Right renal cortex interstitium (tissue), 3 donors: ENCODE data around the gene EPHB6. TPM values are rescaled to one million over a fixed set of nuclear protein-coding genes. Genes with fewer than 3 reads are reported as not detected.

Source experiments
- DNase-seq, 3 donors: peaks; one replicate each; pipeline ENCODE4 v3.0.0-alpha.2; 2013; ENCODE audit warnings: low read depth in 3 of 3, low spot score in 2 of 3
- polyA plus RNA-seq, 3 donors: library from polyadenylated mRNA; unstranded; fragments of 120-200 nt; gene quantifications; one replicate each; pipeline ENCODE4 v1.2.1, GENCODE V29; 2013; ENCODE audit not compliant: insufficient read length in 3 of 3

The EPHB6 gene
- polyA plus RNA-seq, 3 donors: 16.6 to 21.0 (median 19.1) TPM

- no peak for DNase-seq
Observed at GRCh38 chr7:142863891-142864685, 9.2 kb downstream of the EPHB6 start.

DNA sequence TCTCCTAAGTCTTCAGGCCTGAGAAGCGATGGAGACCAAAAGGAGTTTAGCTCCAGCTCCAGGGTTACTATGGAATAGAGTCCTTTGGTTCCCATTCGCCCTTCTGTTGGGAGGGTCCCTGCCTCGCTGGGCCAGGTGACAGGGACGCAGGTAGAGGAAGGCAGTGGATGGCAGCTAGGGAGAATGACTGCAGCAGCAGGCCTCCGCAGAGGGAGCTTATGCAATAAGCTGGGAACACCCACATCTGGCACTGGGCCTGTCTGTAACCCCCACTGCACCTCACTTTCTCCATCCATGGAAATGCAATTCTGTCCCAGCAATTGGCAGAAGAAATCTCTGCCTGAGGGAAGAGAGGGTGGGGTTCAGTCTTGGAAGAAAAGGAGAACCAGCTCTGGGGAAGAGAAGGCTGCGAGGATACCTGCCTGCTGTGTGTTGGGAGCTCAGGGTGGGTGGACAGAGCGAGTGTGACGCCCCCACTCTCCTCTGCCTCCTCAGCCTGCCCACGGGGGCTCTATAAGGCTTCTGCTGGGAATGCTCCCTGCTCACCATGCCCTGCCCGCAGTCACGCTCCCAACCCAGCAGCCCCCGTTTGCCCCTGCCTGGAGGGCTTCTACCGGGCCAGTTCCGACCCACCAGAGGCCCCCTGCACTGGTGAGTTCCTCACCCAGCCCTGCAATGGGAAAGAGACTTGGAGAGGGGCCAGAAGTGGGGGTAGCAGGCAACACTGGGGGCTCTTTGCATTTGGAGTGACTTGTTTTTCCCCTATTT is 10.3 kb downstream of the EPHB6 start:
- no peak for DNase-seq

DNA sequence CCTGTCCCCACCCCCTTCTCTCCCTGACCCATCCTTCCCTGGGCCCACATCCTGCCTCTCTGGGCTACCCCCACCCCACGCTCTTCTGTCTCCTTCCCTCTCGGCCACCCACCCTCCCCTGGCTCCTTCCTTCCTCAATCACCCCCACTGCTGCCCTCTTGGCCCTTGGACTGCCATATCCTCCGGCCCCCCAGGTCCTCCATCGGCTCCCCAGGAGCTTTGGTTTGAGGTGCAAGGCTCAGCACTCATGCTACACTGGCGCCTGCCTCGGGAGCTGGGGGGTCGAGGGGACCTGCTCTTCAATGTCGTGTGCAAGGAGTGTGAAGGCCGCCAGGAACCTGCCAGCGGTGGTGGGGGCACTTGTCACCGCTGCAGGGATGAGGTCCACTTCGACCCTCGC is 10.9 kb downstream of the EPHB6 start:
- no peak for DNase-seq

DNA sequence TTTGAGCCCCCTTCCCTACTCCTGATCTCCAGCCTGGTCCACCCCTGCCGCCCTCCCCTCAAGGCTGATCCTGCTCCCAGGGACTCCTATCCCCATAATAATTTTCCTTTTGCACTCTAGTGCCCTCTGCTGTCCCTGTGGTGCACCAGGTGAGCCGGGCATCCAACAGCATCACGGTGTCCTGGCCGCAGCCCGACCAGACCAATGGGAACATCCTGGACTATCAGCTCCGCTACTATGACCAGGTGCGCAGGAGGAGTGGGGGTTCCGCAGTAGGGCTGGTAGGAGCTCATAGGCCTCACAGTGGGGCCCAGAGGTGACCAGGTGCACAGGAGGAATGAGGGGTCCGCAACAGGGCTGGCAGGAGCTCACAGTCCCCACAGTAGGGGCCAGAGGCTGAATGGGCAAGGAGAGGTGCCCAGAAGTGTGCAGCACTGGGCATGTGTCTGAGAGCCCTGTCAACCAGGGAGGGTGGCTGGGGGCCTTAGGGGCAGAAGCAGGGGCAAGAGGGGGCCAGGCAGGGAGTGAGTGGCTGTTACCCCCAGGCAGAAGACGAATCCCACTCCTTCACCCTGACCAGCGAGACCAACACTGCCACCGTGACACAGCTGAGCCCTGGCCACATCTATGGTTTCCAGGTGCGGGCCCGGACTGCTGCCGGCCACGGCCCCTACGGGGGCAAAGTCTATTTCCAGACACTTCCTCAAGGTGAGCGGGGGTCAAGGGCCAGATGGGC is 11.7 kb downstream of the EPHB6 start:
- DNase-seq: no peak

DNA sequence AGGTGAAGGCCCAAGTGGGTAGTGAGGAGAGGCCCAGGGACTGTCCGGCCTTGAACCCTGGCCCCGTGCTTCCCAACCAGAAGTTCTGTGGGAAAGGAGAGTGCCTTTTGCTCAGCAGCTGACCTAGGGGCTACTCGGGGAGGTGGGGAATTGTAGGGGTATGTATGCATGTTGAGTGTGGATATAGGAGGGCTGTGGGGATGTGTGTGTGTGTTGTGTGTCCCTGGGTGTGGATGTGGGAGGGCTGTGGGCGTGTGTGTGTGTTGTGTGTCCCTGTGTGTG is 12.2 kb downstream of the EPHB6 start:
- DNase-seq: no peak

GRCh38 chr7:142867398-142868187 is 12.7 kb downstream of the EPHB6 start:
- no peak for DNase-seq

DNA sequence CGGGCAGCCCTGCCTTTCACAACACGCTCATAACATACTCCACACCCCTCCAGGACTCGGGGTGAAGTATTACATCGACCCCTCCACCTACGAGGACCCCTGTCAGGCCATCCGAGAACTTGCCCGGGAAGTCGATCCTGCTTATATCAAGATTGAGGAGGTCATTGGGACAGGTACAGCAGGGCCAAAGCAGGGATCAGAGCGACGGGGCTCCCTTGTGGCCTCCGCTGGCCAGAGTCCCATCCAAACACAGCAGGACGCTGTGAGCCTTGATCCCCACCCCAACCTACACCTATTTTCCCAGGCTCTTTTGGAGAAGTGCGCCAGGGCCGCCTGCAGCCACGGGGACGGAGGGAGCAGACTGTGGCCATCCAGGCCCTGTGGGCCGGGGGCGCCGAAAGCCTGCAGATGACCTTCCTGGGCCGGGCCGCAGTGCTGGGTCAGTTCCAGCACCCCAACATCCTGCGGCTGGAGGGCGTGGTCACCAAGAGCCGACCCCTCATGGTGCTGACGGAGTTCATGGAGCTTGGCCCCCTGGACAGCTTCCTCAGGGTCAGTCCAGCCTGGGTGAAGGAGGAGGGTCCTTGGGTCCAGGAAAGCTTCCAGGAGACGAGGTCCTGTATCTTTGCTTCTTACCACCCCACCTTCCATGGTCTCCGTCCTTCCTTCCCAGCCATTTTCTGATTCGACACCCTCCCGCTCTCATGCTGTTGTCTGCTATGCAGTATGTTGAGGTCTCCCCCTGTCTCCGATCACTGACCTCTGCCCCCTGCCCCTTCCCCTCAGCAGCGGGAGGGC is 13.5 kb downstream of the EPHB6 start:
- DNase-seq: no peak

DNA sequence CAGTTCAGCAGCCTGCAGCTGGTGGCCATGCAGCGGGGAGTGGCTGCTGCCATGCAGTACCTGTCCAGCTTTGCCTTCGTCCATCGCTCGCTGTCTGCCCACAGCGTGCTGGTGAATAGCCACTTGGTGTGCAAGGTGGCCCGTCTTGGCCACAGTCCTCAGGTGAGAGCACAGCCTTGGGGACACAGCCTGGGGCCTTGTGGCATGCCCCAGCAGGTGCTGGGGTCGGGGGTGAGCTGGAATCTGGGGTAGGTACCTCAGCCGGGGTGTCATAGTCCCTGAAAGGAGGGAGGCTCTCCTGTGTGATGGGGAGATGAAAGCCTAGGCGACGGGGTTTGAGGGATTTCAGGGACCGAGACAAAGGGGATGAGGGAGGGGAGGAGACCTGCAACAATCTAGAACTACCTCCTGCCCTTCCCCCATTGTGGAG is 14.1 kb downstream of the EPHB6 start:
- no peak for DNase-seq

GRCh38 chr7:142869434-142869833 is 14.6 kb downstream of the EPHB6 start:
- DNase-seq: no peak

GRCh38 chr7:142870147-142870559 is 15.3 kb downstream of the EPHB6 start:
- DNase-seq: no peak

DNA sequence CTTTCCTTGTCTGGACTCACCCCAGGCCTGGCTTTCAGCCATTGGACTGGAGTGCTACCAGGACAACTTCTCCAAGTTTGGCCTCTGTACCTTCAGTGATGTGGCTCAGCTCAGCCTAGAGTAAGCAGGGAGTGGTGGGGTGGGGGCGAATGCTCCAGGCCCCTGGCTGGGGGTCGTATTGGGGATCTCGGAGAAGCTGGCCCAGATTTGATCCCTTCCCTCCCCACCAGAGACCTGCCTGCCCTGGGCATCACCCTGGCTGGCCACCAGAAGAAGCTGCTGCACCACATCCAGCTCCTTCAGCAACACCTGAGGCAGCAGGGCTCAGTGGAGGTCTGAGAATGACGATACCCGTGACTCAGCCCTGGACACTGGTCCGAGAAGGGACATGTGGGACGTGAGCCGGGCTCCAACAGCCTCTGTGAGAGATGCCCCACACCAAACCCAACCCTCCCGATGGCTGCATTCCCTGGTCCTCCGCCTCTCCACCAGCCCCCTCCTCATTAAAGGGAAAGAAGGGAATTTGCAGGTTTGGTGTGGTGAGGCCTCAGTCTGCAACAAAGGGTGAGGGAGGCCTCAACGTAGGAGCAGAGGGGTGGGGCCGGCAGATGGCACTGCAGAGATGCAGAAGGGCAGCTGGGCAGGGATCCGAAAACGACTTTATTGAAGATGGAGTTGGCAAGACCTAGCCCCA is 15.8 kb downstream of the EPHB6 start:
- DNase-seq: no peak

DNA sequence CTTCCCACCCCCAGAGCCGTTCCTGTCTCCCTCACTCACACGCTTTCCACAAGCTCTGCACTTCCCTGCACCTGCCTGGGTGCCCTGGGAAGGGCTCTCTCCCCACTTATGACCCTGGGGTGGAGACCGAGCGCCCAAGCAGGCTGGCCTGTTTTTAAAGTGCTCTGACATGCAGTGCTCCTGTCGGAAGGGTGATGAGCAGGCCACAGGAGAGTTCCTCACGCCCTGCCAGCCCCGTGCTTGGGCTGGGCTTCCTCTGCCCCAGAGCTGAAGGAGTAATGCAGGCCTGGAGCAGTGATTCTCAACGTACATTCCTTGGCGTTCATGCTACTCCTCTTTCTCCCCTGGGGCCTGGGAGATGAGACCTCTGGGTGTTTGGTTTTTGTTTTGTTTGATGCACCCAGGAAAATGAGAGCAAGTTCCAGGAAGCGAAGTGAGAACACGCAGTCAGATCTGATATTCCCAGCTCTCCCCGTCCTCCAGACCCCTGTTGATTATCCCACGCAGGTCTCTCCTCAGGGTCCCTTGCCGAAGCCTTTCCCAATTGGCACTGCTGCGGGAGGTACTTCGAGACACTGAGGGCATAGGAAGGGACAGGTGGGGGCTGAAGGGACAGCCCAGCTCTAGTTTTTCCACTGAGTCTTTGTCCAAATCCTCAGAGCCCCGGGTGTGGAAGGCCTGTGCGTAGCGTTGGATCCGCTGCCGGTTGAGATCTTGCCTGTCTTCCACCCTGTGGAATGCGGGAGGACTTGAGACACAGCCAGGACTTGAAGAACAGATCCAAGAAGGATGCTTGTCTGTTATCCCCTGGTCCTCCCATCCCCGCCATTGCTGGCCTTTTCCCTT is 16.6 kb downstream of the EPHB6 start:
- DNase-seq: no peak

DNA sequence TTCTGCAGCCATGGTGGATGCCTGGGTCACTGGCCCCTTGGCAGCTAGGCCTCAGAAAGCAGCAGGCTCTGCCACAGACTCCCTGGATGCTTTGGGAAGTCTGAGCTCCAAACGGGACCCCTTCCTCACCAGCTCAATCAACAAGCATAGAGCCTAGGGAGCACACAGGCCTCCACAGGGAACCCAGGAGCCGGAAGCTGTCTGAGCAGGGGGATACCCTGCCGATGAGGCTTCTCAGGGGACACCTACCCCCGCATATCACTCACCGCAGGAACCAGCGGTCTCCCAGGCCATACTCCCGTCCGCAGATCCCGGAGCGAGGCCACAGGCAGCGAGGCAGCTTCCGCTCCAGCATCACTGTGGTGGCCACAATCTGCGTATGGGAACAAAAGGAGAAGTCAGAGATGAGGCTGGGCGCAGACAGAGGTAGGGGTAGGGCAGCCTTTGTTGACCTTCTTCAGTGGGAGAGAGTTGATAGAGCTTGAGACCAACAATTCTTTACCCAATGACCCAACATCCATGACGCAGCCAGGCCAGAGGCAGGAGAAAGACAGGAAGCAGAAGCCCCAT is 17.3 kb downstream of the EPHB6 start:
- DNase-seq: no peak

DNA sequence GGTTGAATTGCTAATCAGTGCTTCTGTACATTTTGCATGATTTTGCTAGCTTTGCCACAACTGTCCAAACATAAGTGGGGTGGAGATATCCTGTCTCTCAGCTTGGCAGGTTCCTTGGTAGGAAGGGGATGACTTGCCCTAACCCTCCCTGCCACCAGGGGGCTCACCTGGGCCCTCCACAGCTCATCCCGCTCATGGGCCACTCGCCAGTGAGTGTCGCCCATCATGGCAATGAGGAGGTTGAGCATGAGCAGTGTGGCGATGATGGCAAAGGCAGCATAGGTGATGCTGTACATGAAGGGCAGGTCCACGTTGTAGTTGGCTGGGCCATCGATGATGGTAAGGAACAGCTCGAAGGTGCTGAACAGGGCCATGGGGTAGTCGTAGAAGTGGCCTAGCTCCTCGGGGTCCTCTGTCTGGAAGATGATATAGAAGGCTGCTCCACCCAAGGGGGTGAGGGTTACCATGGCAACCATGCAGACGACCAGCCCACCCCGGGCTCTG is 18.5 kb downstream of the EPHB6 start:
- DNase-seq: no peak

- DNase-seq: no peak
Observed at GRCh38 chr7:142873871-142874270, 19.0 kb downstream of the EPHB6 start.

GRCh38 chr7:142874409-142874808 is 19.5 kb downstream of the EPHB6 start:
- DNase-seq: no peak

DNA sequence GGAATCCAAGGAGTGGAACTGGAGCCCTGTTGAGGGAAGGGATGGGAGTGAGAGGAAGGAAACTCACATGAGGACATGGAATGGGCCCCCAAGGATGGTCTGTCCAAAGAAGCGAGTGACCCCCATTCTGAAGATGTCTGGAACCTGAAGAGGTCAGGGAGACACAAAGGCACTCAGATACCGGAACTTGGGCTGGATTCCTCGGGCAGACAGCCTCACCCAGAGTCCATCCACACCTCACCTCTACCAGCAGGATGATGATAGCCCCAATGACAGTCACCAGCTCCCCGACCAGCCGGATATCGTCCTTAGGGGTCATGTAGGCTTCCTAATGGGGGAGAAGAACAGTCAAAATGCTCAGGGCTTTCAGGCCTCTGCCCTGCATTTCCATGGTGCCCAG is 20.0 kb downstream of the EPHB6 start:
- DNase-seq: no peak

- no peak for DNase-seq
Observed at GRCh38 chr7:142875456-142875855, 20.6 kb downstream of the EPHB6 start.
